ENCODE data around the gene MARCHF9.

DNA sequence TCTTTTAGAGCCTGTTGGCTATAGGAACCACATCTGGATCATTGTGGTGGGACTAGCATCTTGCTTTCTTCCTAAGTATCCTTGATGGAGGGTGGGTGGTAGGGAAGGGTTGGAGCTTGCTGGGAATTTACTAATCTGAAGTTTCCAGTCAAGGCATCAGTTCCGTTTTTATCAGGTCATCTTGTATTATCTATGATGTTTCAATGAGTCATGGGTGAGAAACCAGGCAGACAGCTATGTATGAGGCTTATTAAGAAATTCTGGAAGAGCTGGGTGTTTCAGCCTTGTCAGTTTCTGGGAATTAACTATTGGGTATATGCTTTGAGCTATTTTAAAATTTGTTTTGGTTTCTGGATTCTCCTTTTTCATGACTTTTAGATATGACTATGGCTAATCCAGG lies 39.0 kb downstream of the MARCHF9 start:
- TF ChIP-seq, protein P1, sequence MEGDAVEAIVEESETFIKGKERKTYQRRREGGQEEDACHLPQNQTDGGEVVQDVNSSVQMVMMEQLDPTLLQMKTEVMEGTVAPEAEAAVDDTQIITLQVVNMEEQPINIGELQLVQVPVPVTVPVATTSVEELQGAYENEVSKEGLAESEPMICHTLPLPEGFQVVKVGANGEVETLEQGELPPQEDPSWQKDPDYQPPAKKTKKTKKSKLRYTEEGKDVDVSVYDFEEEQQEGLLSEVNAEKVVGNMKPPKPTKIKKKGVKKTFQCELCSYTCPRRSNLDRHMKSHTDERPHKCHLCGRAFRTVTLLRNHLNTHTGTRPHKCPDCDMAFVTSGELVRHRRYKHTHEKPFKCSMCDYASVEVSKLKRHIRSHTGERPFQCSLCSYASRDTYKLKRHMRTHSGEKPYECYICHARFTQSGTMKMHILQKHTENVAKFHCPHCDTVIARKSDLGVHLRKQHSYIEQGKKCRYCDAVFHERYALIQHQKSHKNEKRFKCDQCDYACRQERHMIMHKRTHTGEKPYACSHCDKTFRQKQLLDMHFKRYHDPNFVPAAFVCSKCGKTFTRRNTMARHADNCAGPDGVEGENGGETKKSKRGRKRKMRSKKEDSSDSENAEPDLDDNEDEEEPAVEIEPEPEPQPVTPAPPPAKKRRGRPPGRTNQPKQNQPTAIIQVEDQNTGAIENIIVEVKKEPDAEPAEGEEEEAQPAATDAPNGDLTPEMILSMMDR (conservative IDR thresholded peaks at IDR 0.05 in 1 of 2, IDR thresholded peaks at IDR 0.05 in 1 of 2; ENCODE audit: low read depth in 1 of 2, low read length in 2 of 2): no peak
- TF ChIP-seq EZH2 (IDR thresholded peaks at IDR 0.05; ENCODE audit: low read length, missing control alignments): no peak

Data from fibroblast of lung (primary cell).